Peyer's patch (tissue), 4 donors: ENCODE results near the gene IL33. TPM values are rescaled to one million over a fixed set of nuclear protein-coding genes. Genes with fewer than 3 reads are reported as not detected.

Experiments used
- DNase-seq, 3 donors: peaks; one replicate each; pipeline ENCODE4 v3.0.0-alpha.2; 2017 to 2019
- H3K27ac ChIP-seq, 4 donors: fragments of 200-600 bp; sonication (generic); one replicate each; pipeline ENCODE4 v1.5.1; 2016 to 2019
- H3K27me3 ChIP-seq, 2 donors: fragments of 200-600 bp; sonication (generic); one replicate each; pipeline ENCODE4 v1.5.1; 2019
- H3K36me3 ChIP-seq, 3 donors: fragments of 200-600 bp; sonication (generic); one replicate each; pipeline ENCODE4 v1.5.1; 2016 to 2019
- H3K4me1 ChIP-seq, 4 donors: fragments of 200-600 bp; sonication (generic); one replicate each; pipeline ENCODE4 v1.5.1; 2016 to 2019
- H3K4me3 ChIP-seq, 4 donors: fragments of 200-600 bp; sonication (generic); 1 replicate in 3 of 4; 2 replicates in 1 of 4; pipeline ENCODE4 v1.5.1; 2016 to 2019; ENCODE audit warnings: mild to moderate bottlenecking in 1 of 4
- H3K9me3 ChIP-seq, 4 donors: fragments of 200-600 bp; sonication (generic); one replicate each; pipeline ENCODE4 v1.5.1; 2016 to 2019; ENCODE audit warnings: mild to moderate bottlenecking in 1 of 4
- POLR2A ChIP-seq, 2 donors: fragments of 450-650 bp; IDR thresholded peaks; one replicate each; pipeline ENCODE4 v1.5.1; 2017; ENCODE audit warnings: antibody characterized with exemption in 2 of 2, mild to moderate bottlenecking in 2 of 2, moderate library complexity in 2 of 2
- total RNA-seq, 4 donors: library from RNA; depleted of rRNA; stranded (reverse); fragments of >200 nt; gene quantifications; one replicate each; pipeline ENCODE4 v1.1.0, GENCODE V29; 2016
- TF ChIP-seq, protein P1 (sequence below), 6 experiments: fragments of 450-650 bp in 4 of 6; fragments of 200-600 bp in 2 of 6; sonication (generic) in 1 of 6; IDR thresholded peaks; one replicate each; pipeline ENCODE4 v1.5.1; 2017 to 2019; ENCODE audit warnings: antibody characterized with exemption in 6 of 6, mild to moderate bottlenecking in 3 of 6, moderate library complexity in 1 of 6

IL33 gene
- total RNA-seq, 4 donors from 2014 or later: 3.7 to 7.6 (median 5.8) TPM

DNA sequence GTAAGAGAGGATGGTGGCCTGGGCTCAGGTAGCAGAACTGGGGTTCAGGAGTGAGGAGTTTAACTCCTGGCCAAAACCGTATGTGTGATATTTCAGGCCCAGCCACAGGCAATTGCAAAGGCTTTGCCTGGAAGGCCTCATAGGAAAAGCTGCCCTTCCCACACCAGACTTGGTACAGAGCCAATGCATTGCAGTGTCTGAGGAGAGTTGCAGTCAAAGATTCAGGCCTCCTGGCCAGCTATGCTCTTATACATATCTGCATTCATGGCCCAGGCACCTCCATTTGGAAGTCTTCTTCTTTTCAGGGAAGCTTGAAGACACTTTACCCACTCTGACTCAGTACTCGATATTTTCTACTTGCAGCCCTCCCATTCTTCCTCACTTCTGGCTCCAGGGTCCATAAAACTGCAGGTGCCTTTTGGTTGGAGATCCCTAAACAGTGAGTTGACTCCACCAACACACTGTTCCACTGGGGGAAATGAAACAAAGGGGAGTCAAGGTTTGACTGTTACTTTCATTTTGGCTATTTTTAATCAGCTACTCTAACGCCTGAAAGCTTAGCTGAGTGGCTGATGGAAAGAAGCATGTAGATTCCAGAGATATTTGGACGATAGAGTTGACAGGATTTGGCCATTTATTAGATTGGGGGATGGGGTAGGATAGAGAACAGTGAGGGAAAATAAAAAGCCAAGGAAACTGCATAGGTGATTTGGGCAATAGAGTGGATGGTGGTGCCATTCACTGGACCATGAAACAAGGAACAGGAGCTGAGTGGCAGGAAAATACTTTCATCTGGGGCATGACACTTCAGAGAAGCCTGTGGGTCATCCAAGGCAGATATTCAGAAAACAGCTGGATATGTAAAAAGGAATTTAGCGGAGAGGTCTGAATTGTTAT lies 30.6 kb upstream of the IL33 start:
- no peak for DNase-seq
- TF ChIP-seq, protein P1, sequence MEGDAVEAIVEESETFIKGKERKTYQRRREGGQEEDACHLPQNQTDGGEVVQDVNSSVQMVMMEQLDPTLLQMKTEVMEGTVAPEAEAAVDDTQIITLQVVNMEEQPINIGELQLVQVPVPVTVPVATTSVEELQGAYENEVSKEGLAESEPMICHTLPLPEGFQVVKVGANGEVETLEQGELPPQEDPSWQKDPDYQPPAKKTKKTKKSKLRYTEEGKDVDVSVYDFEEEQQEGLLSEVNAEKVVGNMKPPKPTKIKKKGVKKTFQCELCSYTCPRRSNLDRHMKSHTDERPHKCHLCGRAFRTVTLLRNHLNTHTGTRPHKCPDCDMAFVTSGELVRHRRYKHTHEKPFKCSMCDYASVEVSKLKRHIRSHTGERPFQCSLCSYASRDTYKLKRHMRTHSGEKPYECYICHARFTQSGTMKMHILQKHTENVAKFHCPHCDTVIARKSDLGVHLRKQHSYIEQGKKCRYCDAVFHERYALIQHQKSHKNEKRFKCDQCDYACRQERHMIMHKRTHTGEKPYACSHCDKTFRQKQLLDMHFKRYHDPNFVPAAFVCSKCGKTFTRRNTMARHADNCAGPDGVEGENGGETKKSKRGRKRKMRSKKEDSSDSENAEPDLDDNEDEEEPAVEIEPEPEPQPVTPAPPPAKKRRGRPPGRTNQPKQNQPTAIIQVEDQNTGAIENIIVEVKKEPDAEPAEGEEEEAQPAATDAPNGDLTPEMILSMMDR (IDR thresholded peaks at IDR 0.05): no peak
- no peak for TF ChIP-seq POLR2A (IDR thresholded peaks at IDR 0.05)
- Histone ChIP-seq H3K9me3 (no peaks in the 10 kb centered on the region), H3K27me3 (no peaks in the 10 kb centered on the region), H3K27ac (no peak overlapping the region), H3K36me3 (no peaks in the 10 kb centered on the region), H3K4me1 (no peaks in the 10 kb centered on the region), H3K4me3 (no peak overlapping the region)

DNA sequence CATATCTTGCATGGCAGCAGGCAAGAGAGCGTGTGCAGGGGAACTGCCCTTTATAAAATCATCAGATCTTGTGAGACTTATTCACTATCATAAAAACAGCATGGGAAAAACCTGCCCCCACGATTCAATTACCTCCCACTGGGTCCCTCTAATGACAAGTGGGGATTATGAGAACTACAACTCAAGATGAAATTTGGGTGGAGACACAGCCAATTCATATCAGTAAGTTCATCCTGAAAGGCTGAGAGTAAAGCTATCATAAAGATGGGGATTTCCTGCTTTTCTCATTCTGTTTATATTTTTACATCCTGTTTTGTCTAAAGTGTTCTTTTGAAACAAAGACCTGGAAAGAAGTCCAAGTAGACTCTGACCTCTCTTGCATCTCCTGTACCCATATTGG lies 28.9 kb upstream of the IL33 start:
- H3K27ac ChIP-seq: no peak overlapping the region
- TF ChIP-seq, protein P1 (IDR thresholded peaks at IDR 0.05): no peak
- no peak for TF ChIP-seq POLR2A (IDR thresholded peaks at IDR 0.05)
- no peaks in the 10 kb centered on the region for H3K9me3 ChIP-seq
- no peaks in the 10 kb centered on the region for H3K36me3 ChIP-seq
- no peak for DNase-seq
- H3K4me3 ChIP-seq: no peak overlapping the region
- H3K4me1 ChIP-seq: no peaks in the 10 kb centered on the region
- no peaks in the 10 kb centered on the region for H3K27me3 ChIP-seq

DNA sequence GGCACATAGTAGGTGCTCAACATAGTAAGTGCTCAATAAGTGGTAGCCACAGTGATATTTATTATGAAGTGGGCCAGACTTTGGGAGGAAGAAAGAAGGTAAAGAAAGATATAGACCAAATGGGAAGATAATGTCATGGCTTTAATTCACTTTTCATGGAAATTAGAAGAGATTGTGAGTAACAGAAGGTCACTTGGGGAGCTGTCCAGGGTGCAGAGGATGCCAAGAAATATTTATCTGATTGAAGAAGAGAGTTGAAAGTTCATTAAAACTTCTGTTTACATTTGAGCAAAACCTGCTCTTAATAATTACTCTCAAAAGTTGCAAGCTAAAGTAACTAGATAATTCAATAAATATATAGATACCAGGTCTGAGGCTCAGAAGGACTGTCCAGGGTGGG lies 28.3 kb upstream of the IL33 start:
- H3K36me3 ChIP-seq: no peaks in the 10 kb centered on the region
- TF ChIP-seq, protein P1 (IDR thresholded peaks at IDR 0.05): no peak
- no peak for TF ChIP-seq POLR2A (IDR thresholded peaks at IDR 0.05)

DNA sequence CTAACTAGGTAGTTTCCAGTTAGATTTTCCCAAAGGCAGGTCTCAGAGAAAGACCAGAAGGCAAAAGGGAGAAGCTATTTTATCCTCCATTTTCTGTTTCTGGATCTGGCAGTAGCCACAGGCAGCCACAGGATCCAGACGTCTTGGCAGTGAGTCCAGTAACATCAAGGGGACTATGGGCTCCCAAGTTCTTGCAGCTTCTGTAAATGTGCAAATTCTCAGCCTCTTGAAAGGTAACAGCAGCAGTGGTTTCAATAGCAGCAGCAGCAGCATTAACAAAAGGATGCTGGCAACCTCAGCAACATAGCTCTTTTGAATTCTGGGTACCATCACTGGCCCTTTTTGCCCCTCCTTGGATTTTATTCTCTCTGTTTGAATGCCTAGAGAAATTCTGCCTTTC lies 27.1 kb upstream of the IL33 start:
- no peaks in the 10 kb centered on the region for H3K36me3 ChIP-seq
- H3K27me3 ChIP-seq: no peaks in the 10 kb centered on the region
- H3K4me3 ChIP-seq: no peak overlapping the region
- H3K9me3 ChIP-seq: no peaks in the 10 kb centered on the region
- H3K4me1 ChIP-seq: no peaks in the 10 kb centered on the region
- no peak overlapping the region for H3K27ac ChIP-seq
- no peak for DNase-seq
- TF ChIP-seq POLR2A (IDR thresholded peaks at IDR 0.05): no peak
- TF ChIP-seq, protein P1 (IDR thresholded peaks at IDR 0.05): no peak

More for the DNA sequence above, 28.3 kb upstream of the IL33 start:
- Histone ChIP-seq H3K27me3 (no peaks in the 10 kb centered on the region), H3K27ac (no peak overlapping the region), H3K4me3 (no peak overlapping the region), H3K9me3 (no peaks in the 10 kb centered on the region), H3K4me1 (no peaks in the 10 kb centered on the region)
- no peak for DNase-seq

DNA sequence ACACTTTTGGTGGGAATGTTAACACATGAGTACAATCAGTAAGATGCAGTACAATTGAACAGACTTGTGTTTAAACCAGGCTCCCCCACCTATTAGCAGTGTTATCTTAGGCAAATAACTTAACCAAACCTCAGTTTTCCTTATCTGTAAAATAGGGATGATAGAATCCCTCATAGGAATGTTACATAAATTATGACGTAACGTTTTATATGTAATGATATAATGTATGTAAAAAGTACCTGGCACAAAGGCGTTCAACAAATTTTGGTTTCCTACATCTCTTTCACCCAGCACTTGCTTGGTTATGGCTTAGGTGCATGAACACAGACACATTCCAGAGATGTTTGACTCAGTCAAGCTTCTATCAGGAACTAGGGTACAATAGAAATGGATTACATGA lies 26.7 kb upstream of the IL33 start:
- no peaks in the 10 kb centered on the region for H3K9me3 ChIP-seq
- no peak overlapping the region for H3K4me3 ChIP-seq
- no peaks in the 10 kb centered on the region for H3K27me3 ChIP-seq
- DNase-seq: no peak
- no peaks in the 10 kb centered on the region for H3K36me3 ChIP-seq
- TF ChIP-seq POLR2A (IDR thresholded peaks at IDR 0.05): no peak
- TF ChIP-seq, protein P1 (IDR thresholded peaks at IDR 0.05): no peak
- H3K4me1 ChIP-seq: no peaks in the 10 kb centered on the region
- no peak overlapping the region for H3K27ac ChIP-seq
